CD4-positive, alpha-beta T cell (primary cell): ENCODE measurements around the gene SOX4. TPM values are rescaled to one million over a fixed set of nuclear protein-coding genes. Genes with fewer than 3 reads are reported as not detected.

Experiments
- ATAC-seq: fragments of 200-7000 bp; cut with Tn5 transposase; one replicate; pipeline ENCODE4 v1.10.0; 2022; ENCODE audit warnings: mild to moderate bottlenecking; ENCODE audit not compliant: poor library complexity
- CTCF ChIA-PET: fragments of 350-600 bp; sonication (Branson Sonifier 250); formaldehyde crosslinking; loops from one replicate; lab custom pipeline; 2021; ENCODE audit warnings: antibody characterized with exemption, inconsistent platforms; lab: Charles Lee
- POLR2A ChIA-PET: fragments of 350-600 bp; sonication (Branson Sonifier 250); formaldehyde crosslinking; loops from one replicate; lab custom pipeline; 2021; ENCODE audit warnings: antibody characterized with exemption, inconsistent platforms; lab: Charles Lee
- DNase-seq, 14 experiments: peaks; one replicate each; pipeline ENCODE4 v3.0.0-alpha.2; 2013 to 2020; ENCODE audit warnings: mixed read lengths in 2 of 14
- H3K27ac ChIP-seq, 2 donors: one replicate each; pipeline versions ENCODE4 v1.5.1 to v1.7.0; 2013; ENCODE audit warnings: low read length in 2 of 2, low read depth in 1 of 2, mild to moderate bottlenecking in 1 of 2
- H3K27me3 ChIP-seq, 2 experiments: 1 replicate in 1 of 2; 2 replicates in 1 of 2; pipeline versions ENCODE4 v1.6.1 to v1.7.0; 2013; ENCODE audit warnings: low read length in 2 of 2, control low read depth in 1 of 2, mild to moderate bottlenecking in 1 of 2, moderate library complexity in 1 of 2; ENCODE audit not compliant: insufficient read depth in 2 of 2, control insufficient read depth in 1 of 2
- H3K36me3 ChIP-seq: one replicate; pipeline ENCODE4 v1.6.1; 2013; ENCODE audit warnings: low read length, control low read depth; ENCODE audit not compliant: insufficient read depth
- H3K4me1 ChIP-seq: one replicate; pipeline ENCODE4 v1.6.1; 2013; ENCODE audit warnings: low read length, control low read depth; ENCODE audit not compliant: insufficient read depth
- H3K4me3 ChIP-seq: one replicate; pipeline ENCODE4 v1.5.1; 2013; ENCODE audit warnings: mild to moderate bottlenecking, low read length, moderate library complexity
- H3K9me3 ChIP-seq, 2 experiments: 1 replicate in 1 of 2; 2 replicates in 1 of 2; pipeline versions ENCODE4 v1.6.1 to v1.7.0; 2013; ENCODE audit warnings: low read length in 2 of 2, mild to moderate bottlenecking in 2 of 2, control low read depth in 1 of 2, moderate library complexity in 1 of 2; ENCODE audit not compliant: control insufficient read depth in 1 of 2, insufficient read depth in 1 of 2
- H3K27ac Mint-ChIP-seq: one replicate; pipeline ENCODE4 v1.8.0; 2020; ENCODE audit warnings: mixed read lengths
- H3K27me3 Mint-ChIP-seq: one replicate; pipeline ENCODE4 v1.8.0; 2021; ENCODE audit warnings: mixed read lengths
- H3K36me3 Mint-ChIP-seq: one replicate; pipeline ENCODE4 v1.8.0; 2021; ENCODE audit warnings: low read depth, mixed read lengths
- H3K4me1 Mint-ChIP-seq: one replicate; pipeline ENCODE4 v1.8.0; 2021; ENCODE audit warnings: low read depth, mixed read lengths
- H3K4me3 Mint-ChIP-seq: one replicate; pipeline ENCODE4 v1.8.0; 2020; ENCODE audit warnings: mild to moderate bottlenecking, mixed read lengths
- H3K9me3 Mint-ChIP-seq: one replicate; pipeline ENCODE4 v1.8.0; 2020; ENCODE audit warnings: mixed read lengths
- CTCF ChIP-seq: fragments of 200-600 bp; IDR thresholded peaks from one replicate; pipeline ENCODE4 v1.8.0; 2022; ENCODE audit warnings: antibody characterized with exemption, mild to moderate bottlenecking
- intact Hi-C, 2 experiments: fragments of 100-400 bp; cut with DNase I in 1 of 2; cut with micrococcal nuclease in 1 of 2; formaldehyde crosslinking; loops; one replicate each; pipeline versions ENCODE4 v1.15.1 to v1.9.0; 2023 to 2025; cut with DNase I, micrococcal nuclease
- total RNA-seq, 174 experiments: library from RNA in 2 of 174; stranded (reverse) in 2 of 174; gene quantifications; one replicate each; pipeline ENCODE4 v1.2.3 and lab custom pipeline; 2021 to 2026

The SOX4 gene
- total RNA-seq, 2 experiments from 2014 or later, result 22.1 to 22.6 TPM

GRCh38 chr6:21611485-21611884 is 17.9 kb downstream of the SOX4 start:
- Histone ChIP-seq H3K36me3 (no peaks in the 10 kb centered on the region), H3K27me3 (no peaks in the 10 kb centered on the region), H3K4me3 (no peak overlapping the region), H3K27ac (no peak overlapping the region), H3K9me3 (peaks cover 0 to 7% of the 10 kb centered on the region in 2 experiments), H3K4me1 (no peaks in the 10 kb centered on the region)
- Mint-ChIP-seq H3K27me3 (peaks cover 12% of the 10 kb centered on the region), H3K36me3 (no peaks in the 10 kb centered on the region), H3K4me3 (no peak overlapping the region), H3K27ac (no peak overlapping the region), H3K9me3 (no peaks in the 10 kb centered on the region), H3K4me1 (no peaks in the 10 kb centered on the region)
- TF ChIP-seq CTCF, result no peak
- intact Hi-C loops, result no loop called here
- POLR2A ChIA-PET, result no interaction called here
- CTCF ChIA-PET, result no interaction called here
- no peak for ATAC-seq
- no peak for DNase-seq

DNA sequence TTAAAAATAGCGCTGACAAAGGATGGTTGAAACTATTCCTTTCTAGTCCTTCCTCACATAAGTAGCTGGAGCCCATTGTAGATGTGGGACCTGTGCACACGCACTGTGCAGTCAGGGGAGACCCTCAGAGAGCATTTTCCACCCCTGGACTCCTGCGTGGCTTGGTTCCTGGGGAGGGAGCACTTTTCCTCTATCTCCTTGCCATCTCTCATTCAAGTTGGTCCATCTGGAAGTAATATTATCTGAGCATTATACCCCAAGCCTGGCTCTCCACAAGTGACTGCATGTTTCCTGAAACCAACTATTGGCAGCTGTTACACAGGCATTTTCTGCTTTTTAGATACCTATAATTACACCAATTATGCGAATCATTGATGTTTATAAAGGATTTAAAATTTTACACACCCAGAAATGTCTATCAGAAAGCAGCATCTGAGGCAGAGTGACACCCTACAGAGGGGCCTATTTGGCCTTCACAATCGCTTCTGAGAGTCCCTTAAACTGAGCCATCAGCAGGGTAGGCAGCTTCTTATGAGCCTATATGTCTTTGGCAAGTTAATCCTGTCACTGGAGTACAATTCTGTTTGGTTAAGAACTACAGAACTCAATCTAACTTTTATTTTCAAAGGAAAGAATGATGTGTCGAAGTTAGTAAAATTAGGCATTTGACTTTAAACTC is 18.7 kb downstream of the SOX4 start:
- Mint-ChIP-seq H3K4me1 (no peaks in the 10 kb centered on the region), H3K4me3 (no peak overlapping the region), H3K9me3 (no peaks in the 10 kb centered on the region), H3K27me3 (peaks cover 12% of the 10 kb centered on the region), H3K36me3 (no peaks in the 10 kb centered on the region), H3K27ac (no peak overlapping the region)
- Histone ChIP-seq H3K27me3 (no peaks in the 10 kb centered on the region), H3K4me3 (no peak overlapping the region), H3K4me1 (no peaks in the 10 kb centered on the region), H3K9me3 (peaks cover 0 to 7% of the 10 kb centered on the region in 2 experiments), H3K27ac (no peak overlapping the region), H3K36me3 (no peaks in the 10 kb centered on the region)
- TF ChIP-seq CTCF, result no peak
- ChIA-PET POLR2A (no interaction called here), CTCF (no interaction called here)
- no peak for DNase-seq
- no peak for ATAC-seq
- intact Hi-C loops, result no loop called here

GRCh38 chr6:21613809-21614208 is 20.3 kb downstream of the SOX4 start:
- Mint-ChIP-seq H3K27ac (no peak overlapping the region), H3K36me3 (no peaks in the 10 kb centered on the region), H3K4me1 (no peaks in the 10 kb centered on the region), H3K4me3 (no peak overlapping the region), H3K27me3 (peaks cover 12% of the 10 kb centered on the region), H3K9me3 (no peaks in the 10 kb centered on the region)
- CTCF ChIA-PET, result no interaction called here
- Histone ChIP-seq H3K4me3 (no peak overlapping the region), H3K27ac (no peak overlapping the region), H3K4me1 (no peaks in the 10 kb centered on the region), H3K27me3 (no peaks in the 10 kb centered on the region), H3K9me3 (peaks cover 0 to 7% of the 10 kb centered on the region in 2 experiments), H3K36me3 (no peaks in the 10 kb centered on the region)
- ATAC-seq (no peak), DNase-seq (no peak)
- POLR2A ChIA-PET, result no interaction called here
- TF ChIP-seq CTCF, result no peak
- intact Hi-C loops, result no loop called here
